GM10847 (cell line): ENCODE results near the gene COQ10B.

ENCODE experiments used
- POLR2A ChIP-seq: IDR thresholded peaks from 2 replicates; pipeline ENCODE4 v1.6.1; 2011; ENCODE audit not compliant: insufficient read length; ENCODE audit errors: extremely low read depth

COQ10B gene

DNA sequence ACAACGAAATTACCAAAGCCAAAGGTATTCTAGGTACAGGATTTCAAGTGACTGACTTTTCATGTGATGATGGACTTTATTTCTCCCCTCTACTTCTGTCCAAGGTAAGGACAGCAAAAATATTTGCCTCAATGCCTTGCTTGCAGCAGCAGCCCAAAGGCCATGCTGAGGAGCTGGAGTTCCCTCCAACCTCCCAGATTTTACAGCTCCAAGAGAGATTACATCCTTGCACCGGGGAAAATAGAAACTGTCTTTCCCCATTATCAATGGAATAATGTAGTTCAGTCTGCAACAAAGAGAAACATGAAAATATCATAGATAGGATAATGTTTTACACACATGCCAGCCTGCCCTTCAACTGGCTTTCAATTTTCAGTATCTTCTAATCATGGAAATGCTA lies 32.8 kb downstream of the COQ10B start:
- TF ChIP-seq POLR2A, result no peak

DNA sequence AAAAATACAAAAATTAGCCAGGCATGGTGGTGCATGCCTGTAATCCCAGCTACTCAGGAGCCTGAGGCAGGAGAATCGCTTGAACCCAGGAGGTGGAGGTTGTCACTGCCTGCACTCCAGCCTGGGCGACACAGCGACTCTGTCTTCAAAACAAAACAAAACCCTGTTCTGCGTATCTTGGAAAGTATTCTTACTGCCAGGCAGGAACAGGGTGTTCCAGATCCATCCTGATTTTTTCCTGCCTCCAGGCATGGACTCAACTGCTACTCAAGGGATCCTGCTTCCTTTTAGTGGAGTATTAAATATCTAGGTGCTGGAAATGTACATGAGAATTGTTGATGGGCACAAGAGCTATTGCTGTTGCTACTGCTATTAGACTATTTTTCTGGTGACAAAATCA lies 34.0 kb downstream of the COQ10B start:
- no peak for TF ChIP-seq POLR2A

DNA sequence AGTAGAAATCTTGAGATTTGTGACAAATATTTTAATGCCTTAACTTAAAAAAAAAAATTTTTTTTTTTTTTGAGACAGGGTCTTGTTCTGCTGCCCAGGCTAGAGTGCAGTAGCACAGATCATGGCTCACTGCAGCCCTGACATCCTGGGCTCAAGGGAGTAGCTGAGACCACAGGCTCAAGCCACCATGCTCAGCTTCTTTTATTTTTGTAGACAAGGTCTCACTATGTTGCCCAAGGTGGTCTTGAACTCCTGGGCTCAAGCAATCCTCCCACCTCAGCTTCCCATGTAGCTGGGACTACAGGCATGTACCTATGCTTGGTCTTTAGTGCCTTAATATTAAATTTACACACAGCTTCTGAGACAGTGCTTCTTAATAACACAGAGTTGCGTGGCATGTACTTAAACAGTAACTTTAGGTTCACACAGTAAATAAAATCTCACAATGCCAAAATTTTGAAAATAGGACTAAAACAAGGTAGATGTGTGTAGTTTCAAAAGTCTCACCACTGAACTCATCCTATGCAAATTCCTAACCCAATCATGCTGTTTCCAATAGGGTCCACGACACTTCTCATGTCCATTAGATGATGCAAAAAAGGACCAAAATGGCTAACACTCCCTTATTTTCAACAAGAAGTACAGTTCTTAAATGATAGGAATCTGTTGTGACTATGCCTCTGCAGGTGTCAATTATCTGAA lies 42.2 kb downstream of the COQ10B start:
- TF ChIP-seq POLR2A, result no peak

DNA sequence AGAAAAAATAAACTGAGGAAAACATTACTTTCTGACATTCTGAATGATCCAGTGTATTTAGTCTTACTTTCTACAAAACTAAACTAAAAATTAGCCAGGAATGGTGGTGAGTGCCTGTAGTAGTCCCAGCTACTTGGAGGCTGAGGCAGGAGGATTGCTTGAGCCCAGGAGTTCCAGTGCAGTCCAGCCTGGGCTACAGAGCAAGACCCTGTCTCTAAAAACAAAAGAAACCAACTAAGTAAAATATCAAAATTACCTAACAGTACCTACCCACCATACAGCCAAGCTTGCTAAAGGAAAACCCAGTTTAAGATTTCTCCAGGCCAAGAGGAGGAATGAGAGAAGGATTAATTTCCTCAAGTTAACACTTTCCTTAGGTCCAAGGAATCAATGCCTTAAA lies 43.3 kb downstream of the COQ10B start:
- TF ChIP-seq POLR2A, result no peak

DNA sequence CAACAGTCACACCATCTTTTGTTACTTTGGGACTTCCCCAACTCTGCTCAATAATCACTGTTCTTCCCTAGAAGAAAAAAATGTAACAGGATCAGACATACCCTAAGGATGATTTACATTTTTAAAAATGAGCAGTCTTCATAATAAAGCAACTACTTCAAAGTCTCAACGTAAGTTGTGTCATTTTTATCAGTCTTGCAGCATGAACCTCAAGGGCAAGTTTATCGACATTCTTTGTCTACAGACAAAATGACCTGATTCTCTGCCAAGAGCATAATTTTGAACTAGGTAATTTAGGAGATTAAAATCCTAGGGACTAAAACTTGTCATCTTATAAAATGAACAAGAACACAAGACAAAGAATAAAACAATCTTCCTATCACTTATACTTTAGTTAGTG lies 44.0 kb downstream of the COQ10B start:
- no peak for TF ChIP-seq POLR2A

DNA sequence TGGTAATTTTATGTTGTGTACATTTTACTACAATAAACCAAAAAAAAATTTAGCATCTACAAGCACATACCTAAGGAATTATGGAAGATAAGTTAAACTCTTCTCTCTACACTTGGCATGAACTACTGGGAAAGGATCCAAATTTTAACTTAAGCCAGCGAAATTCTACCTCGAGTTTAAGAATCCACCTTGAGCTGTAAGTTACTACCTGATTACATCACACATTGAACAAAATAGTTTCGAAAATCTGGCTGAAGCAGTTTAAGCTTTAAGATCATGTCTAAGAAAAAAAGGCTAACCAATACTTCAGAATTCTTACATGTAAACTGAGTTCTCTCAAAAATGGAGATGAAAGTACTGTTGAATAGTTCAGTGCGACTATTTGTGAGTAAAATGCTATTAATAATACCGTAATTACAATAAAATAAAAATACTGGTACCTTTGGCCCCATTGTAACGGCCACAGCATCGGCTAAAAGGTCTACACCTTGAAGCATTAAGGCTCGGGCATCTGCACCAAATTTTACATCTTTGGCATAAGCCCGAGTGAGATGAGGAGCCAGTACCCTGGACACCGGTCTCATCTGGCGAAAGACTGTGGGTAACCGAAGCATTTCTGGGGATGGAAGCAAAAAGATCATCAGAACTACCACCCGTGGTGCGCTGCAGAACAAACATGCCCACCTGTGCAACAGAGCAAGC lies 45.0 kb downstream of the COQ10B start:
- no peak for TF ChIP-seq POLR2A

DNA sequence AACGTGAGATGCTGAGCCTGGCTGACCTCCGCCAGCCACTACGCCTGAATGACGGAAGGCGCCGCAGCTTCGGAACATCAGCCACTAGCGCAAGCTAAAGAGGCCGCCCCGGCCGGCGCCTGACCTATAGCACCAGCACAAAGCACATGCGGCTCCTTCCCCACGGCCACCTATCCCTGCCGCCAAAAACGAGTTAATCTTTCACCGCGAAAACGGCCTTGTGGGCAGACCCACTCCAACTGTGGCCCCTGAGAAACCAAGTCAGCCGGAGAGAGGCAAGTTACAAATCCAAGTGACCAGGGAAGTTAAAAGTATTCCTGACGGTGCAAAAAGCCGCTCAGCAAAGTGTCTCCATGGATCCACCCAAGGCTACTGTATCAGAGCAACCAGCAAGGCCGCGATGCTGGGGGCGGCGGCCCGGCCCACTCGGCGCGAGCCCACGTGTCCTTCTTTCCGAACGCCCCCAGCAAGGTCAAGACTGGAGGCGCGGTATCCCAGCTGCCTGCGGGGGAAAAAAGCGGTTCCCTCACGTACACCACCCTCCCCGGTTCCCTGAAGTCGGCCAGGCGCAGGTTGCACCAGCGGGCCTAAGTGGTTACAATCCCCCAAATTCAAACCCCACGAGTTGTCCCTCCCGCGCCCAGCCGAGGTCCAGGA lies 45.7 kb downstream of the COQ10B start:
- no peak for TF ChIP-seq POLR2A

DNA sequence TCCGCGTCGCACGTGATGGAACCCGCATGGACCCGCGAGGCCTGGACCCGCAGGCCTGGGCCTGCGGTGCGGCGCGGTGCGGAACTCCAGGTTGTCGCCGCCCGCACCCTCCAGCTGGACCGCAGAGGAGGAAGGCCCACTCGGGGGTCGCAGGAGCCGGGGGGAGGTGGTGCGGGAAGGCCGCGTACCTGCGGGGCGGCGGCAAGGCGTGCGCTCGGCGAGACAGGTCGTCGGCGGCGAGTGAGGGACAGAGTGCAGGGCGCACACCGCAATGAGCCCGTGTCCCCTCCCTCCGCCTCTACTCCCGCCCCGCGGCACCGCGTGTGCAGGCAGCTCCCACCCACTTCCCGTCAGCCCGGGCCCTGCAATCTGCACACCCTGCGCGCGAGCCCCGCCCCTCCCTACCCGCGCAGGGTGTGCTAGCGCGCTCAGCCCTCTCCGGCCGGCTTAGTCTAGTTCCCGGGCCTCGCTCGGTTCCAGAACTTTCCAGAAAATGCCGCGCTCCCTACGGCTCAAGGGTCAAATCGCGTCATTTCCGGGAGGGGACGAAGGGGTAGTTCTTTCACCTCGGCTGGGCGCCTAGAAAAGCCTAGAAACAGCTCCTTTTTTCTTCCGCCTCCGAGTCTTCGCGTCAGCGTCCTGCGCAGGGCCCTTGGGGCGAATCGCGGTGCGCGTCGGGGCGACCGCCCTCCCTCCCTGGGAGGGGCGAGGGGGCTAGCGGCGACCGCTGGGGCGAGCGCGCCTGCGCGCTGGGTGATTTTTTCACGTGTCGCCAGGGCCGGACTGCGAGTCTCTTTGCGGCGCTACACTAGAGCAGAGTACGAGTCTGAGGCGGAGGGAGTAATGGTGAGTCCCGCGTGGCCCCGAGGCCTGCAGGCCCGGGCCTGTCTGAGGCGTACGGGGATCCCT lies 46.5 kb downstream of the COQ10B start, which contains the start of the genes HSPD1 and HSPE1:
HSPD1 (minus strand) TSS at position 247 of the 909 bp plus-strand sequence. CDS start 992 bp downstream, outside the sequence.
HSPE1 (plus strand) TSS at position 786 of the 909 bp plus-strand sequence; CDS start at position 844, 58 bp downstream.
- TF ChIP-seq POLR2A, result peak; percentile 96

DNA sequence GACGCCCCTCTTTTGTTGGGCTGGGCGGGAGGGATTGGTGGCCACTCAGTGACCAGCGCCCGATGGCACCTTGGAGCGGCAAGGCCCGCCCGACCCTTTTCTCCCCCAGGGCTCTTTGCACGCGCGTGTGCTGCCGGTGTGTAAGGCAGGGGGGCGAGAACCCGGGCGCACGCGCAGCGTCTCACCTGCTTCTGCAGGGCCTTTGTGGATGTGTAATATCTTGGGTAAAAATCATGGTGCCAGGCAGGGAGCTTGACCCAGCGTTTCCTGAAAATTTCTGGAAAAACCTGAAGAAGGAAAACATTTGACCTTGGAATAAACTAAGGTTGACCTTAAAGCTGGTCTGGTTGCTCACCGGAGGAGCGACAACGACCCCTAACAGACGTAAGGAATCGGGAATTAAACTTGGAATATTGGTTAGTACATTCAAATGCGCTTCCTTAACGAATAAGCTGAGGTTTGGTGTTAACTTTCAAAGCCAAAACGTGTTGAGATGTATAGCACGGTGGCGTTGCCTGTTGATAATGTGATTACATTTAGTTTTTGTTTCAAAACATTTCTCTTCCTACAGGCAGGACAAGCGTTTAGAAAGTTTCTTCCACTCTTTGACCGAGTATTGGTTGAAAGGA lies 47.3 kb downstream of the COQ10B start:
- no peak for TF ChIP-seq POLR2A

DNA sequence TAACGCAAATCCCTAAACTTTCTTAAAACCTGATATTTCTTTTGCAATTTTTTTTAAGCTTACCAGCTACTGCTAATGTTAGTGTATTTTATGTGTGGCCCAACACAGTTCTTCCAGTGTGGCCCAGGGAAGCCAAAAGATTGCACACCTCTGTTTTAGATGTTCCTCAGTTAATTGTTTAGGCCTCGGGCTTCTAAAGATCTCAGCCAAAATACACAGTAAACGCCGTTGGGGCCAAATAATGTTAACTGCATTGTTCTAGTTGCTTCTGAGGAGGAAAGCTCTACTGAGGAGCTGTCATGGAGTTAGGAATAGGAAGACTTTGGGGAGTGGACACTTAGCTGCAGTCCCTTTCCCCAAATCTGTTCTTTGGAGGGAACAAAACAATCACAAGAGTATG lies 48.8 kb downstream of the COQ10B start:
- TF ChIP-seq POLR2A, result no peak

DNA sequence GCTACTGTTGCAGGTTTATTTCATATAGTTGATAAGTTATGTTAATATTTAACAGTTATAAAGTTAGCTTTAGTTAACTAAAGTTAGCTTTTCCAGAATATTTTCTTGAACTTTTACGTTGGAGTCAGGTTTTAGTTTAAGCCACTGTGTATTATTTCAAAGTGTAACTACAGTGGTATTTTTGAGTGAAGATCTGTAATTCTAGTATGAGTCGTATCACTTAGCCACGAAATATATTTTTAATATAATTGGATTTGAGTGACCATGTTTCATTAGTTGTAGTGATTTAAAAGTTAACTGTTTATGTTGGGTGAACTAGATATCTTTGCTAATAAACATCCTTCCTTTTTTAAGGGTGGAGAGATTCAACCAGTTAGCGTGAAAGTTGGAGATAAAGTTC lies 49.3 kb downstream of the COQ10B start:
- TF ChIP-seq POLR2A, result no peak

DNA sequence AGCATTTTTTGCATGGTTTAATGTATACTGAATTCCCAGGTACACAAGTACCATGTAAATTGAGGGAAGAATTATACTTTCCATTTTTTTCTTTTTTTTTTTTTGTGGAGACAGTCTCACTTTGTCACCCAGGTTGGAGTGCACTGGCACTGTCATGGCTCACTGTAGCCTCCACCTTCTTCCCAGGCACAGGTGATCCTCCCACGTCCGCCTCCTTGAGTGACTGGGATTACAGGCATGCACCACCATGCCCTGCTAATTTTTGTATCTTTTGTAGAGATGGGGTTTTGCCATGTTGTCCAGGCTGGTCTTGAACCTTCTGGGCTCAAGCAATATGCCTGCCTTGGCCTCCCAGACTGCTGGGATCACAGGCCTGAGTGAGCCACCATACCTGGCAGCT lies 50.6 kb downstream of the COQ10B start:
- no peak for TF ChIP-seq POLR2A

DNA sequence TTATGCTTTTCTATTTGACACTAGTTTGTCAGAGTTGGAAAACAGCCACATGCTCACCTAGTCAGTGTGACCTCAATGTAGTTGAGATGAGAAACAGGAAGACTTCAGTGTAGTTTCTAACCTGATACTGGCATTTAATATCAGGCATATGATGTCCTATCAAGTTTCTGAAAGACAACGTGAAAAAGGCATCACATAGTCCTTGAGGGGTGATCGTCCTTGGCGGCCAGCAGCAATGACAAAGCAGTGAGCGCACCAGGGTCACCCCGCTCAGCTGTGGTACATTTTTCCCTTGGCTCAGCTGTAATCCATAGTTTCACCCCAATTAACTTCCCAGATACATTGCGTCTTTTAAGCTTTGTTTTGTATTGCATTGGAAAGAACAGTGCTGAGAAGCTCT lies 51.2 kb downstream of the COQ10B start:
- TF ChIP-seq POLR2A, result no peak

DNA sequence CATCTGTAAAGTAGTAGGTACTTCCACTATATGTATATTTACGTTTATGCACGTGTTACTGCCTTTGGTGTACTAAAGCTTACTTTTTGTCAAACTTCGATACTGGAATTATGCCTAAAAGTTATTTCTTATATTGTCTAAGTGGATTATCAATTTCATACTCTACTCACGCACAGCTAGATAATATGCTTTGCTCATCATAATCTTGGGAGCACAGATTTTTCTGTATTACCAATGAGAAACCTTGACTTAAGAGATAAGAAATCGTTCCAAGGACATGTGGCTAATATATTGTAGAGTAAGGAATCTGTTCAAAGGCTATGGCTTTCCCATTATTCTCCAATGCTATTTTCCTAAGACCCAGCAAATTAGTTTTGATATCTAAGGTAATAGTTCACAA lies 53.3 kb downstream of the COQ10B start:
- TF ChIP-seq POLR2A, result no peak

DNA sequence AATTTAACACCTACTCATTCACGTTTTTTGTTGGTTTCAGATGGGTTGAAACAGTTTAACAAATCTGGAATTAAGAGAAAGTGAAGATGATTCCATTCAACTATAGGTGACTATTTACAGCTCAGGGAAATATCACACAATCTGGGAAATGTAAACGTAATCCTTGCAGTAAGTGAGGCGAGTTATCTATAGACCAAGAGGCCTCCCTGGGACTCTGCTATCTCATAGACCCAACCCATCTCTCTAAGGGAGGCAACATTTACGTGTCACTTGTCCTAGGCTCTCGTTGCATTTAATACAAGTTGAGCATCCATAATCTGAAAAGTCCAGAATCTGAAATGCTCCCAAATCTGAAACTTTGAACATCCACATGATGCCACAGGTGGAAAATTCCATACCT lies 60.6 kb downstream of the COQ10B start:
- no peak for TF ChIP-seq POLR2A
